Measurements from ENCODE around the gene MUS81.
A peak's percentile ranks its signal among the peaks of the same experiment; 100 is the strongest.

Gene MUS81

DNA sequence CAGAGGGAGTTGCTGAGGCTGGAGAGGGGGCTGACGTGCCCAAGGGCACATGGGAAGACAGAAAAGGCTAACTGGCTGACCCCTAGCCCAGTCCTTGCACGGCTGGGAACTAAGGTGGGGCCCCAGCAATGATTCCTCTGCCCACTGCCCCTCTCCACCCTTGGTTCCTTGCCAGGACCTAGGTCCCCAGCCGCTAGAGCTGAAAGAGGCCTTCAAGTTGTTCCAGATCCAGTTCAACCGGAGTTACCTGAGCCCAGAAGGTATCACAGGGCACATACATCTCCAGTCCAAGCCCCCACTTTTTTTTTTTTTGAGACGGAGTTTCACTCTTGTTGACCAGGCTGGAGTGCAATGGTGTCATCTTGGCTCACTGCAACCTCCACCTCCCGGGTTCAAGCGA is 19.8 kb downstream of the MUS81 start:
- Histone ChIP-seq H3K4me3 (ENCODE audit: extremely low read depth, insufficient read depth, low read length, poor library complexity, severe bottlenecking) (no peak overlapping the region), H3K36me3 (ENCODE audit: control insufficient read depth, insufficient read depth, low read length) (peaks cover 35% of the 10 kb centered on the region), H3K9me3 (ENCODE audit: control insufficient read depth, low read length) (no peaks in the 10 kb centered on the region), H3K4me1 (ENCODE audit: control insufficient read depth, insufficient read depth, low read length, poor library complexity, severe bottlenecking) (no peaks in the 10 kb centered on the region), H3K27ac (ENCODE audit: low read depth, low read length, severe bottlenecking) (no peak overlapping the region)
- WGBS, 2 experiments (ENCODE audit: insufficient coverage in 2 of 2), result 88 to 93% methylated on average over 4 to 7 of the region's 7 CpGs

DNA sequence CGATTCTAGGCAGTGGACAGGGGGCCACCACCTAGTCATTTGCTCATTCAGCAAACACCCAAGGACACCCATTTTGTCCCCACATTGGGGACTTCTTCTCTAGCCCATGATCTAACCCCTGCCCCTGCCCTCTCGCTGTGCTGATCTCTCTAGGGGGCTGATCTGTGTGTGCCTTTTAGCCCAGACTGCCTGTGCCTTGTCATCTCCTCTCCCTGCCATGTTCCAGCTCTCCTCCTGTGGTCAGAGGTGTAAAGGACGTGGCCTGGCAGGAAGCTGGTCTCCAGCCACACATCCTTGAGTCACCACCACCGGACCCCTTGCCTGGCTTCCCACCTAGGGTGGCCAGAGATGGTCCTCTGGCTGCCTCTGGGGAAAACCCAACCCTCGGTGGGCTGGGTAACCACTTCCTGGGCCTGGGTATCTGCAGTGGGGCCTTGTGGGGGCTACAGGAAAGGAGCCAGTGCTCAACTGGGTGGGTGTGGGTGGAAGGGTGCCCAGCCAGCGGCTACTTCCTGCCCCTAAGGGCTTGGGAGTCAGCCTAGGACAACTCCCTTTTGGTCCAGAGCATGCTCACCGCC is 20.7 kb downstream of the MUS81 start:
- no peak overlapping the region for H3K27ac ChIP-seq (ENCODE audit: low read depth, low read length, severe bottlenecking)
- no peaks in the 10 kb centered on the region for H3K4me1 ChIP-seq (ENCODE audit: control insufficient read depth, insufficient read depth, low read length, poor library complexity, severe bottlenecking)
- H3K36me3 ChIP-seq (ENCODE audit: control insufficient read depth, insufficient read depth, low read length), result peaks cover 44% of the 10 kb centered on the region
- no peak overlapping the region for H3K4me3 ChIP-seq (ENCODE audit: extremely low read depth, insufficient read depth, low read length, poor library complexity, severe bottlenecking)
- no peaks in the 10 kb centered on the region for H3K9me3 ChIP-seq (ENCODE audit: control insufficient read depth, low read length)
- 96 to 98% methylated on average over 4 to 7 of the region's 7 CpGs for WGBS, 2 experiments (ENCODE audit: insufficient coverage in 2 of 2)

DNA sequence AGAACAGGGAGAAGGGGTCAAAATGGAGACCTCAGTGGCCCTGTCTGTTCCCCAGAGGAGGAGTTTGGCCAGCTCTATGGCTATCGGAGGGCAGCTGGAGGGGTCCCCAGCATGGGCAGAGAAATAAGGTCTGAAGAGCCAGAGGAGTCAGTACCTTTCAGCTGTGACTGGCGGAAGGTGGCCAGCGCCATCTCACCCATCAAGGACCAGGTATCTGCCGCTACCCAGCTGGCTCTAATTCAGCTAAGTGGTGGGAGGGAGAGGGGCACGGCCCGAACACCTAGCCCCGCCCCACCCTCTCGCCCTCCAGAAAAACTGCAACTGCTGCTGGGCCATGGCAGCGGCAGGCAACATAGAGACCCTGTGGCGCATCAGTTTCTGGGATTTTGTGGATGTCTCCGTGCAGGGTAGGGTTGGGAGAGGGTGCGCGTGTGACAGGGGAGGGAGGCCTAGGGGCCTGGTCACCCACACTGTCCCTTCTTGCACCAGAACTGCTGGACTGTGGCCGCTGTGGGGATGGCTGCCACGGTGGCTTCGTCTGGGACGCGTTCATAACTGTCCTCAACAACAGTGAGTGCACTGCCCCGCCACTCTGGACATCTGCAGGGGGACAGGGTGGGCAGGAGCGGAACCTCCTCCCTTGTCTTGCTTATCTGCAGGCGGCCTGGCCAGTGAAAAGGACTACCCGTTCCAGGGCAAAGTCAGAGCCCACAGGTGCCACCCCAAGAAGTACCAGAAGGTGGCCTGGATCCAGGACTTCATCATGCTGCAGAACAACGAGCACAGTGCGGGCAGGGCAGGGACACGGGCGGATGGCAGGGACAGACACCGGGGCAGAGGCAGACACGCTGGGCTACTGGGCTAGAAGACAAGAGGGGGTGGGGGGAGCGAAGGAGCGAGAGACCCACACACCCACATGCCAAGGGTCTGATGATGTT is 22.2 kb downstream of the MUS81 start:
- Histone ChIP-seq H3K4me3 (ENCODE audit: extremely low read depth, insufficient read depth, low read length, poor library complexity, severe bottlenecking) (no peak overlapping the region), H3K36me3 (ENCODE audit: control insufficient read depth, insufficient read depth, low read length) (peaks cover 59% of the 10 kb centered on the region)
- WGBS, 2 experiments (ENCODE audit: insufficient coverage in 2 of 2), result 95 to 96% methylated on average over 24 to 27 of the region's 30 CpGs

DNA sequence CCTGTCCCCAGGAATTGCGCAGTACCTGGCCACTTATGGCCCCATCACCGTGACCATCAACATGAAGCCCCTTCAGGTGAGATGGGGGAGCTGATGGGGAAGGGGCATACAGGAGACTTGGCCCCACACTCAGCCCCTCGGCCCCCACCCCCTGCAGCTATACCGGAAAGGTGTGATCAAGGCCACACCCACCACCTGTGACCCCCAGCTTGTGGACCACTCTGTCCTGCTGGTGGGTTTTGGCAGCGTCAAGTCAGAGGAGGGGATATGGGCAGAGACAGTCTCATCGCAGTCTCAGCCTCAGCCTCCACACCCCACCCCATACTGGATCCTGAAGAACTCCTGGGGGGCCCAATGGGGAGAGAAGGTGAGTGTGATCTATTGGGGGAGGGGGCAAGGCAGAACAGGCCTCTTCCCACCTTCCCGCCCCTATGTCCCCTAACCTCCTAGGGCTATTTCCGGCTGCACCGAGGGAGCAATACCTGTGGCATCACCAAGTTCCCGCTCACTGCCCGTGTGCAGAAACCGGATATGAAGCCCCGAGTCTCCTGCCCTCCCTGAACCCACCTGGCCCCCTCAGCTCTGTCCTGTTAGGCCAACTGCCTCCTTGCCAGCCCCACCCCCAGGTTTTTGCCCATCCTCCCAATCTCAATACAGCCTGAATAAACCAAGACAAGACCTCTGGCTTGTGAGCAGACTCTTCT is 23.0 kb downstream of the MUS81 start:
- 94 to 98% methylated on average over 6 to 9 of the region's 13 CpGs for WGBS, 2 experiments (ENCODE audit: insufficient coverage in 2 of 2)
- Histone ChIP-seq H3K27ac (ENCODE audit: low read depth, low read length, severe bottlenecking) (no peak overlapping the region), H3K4me1 (ENCODE audit: control insufficient read depth, insufficient read depth, low read length, poor library complexity, severe bottlenecking) (peaks cover 12% of the 10 kb centered on the region), H3K4me3 (ENCODE audit: extremely low read depth, insufficient read depth, low read length, poor library complexity, severe bottlenecking) (no peak overlapping the region), H3K36me3 (ENCODE audit: control insufficient read depth, insufficient read depth, low read length) (peaks cover 59% of the 10 kb centered on the region), H3K9me3 (ENCODE audit: control insufficient read depth, low read length) (no peaks in the 10 kb centered on the region)

More for the DNA sequence above, 22.2 kb downstream of the MUS81 start:
- peaks cover 10% of the 10 kb centered on the region for H3K4me1 ChIP-seq (ENCODE audit: control insufficient read depth, insufficient read depth, low read length, poor library complexity, severe bottlenecking)
- no peak overlapping the region for H3K27ac ChIP-seq (ENCODE audit: low read depth, low read length, severe bottlenecking)
- H3K9me3 ChIP-seq (ENCODE audit: control insufficient read depth, low read length), result no peaks in the 10 kb centered on the region

DNA sequence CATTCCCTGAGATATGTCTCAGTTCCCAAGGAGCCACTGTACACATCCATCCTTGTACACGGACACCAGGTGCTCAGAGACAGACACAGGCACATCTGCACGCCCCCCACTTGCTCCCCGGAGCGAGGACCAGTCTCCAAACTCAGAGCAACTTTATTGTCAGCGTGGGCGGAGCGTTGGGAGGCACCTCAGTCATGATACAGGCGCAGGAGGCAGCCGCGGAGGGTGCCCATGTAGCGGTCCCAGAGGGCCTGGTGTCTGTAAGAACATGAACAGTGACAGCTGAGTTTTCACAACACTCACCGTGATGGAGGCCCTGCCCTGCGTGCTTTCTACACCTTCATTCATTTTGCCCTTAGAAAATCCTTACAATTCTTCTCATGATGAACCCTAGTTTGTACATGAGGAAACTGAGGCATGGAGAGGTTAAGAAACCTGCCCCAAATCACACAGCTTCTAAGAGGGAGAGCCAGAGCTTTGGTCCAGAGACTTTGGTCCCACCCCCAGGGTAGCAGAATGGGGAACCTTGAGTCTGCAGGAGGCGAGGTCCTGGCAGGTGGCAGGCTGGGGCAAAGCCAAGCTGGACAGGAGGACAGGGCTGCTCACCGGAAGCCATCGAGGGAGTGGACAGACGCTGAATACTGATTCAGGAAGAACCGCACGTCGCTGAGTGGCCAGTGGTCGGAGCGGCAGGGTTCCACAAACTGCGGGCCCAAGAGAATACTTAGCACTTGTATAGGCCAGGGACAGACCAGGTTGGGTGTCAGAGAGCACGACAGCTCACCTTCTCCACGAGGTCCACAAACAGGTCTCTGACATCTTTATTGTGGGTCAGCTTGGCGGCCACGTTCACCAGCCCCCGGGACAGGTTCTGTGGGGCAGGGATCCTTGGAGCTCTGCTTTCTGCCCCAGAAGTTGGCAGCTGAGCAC is 23.8 kb downstream of the MUS81 start:
- no peak overlapping the region for H3K27ac ChIP-seq (ENCODE audit: low read depth, low read length, severe bottlenecking)
- 93 to 95% methylated on average over 25 to 28 of the region's 28 CpGs for WGBS, 2 experiments (ENCODE audit: insufficient coverage in 2 of 2)
- H3K36me3 ChIP-seq (ENCODE audit: control insufficient read depth, insufficient read depth, low read length), result peaks cover 59% of the 10 kb centered on the region
- no peak overlapping the region for H3K4me3 ChIP-seq (ENCODE audit: extremely low read depth, insufficient read depth, low read length, poor library complexity, severe bottlenecking)
- H3K4me1 ChIP-seq (ENCODE audit: control insufficient read depth, insufficient read depth, low read length, poor library complexity, severe bottlenecking), result peaks cover 15% of the 10 kb centered on the region
- H3K9me3 ChIP-seq (ENCODE audit: control insufficient read depth, low read length), result no peaks in the 10 kb centered on the region

DNA sequence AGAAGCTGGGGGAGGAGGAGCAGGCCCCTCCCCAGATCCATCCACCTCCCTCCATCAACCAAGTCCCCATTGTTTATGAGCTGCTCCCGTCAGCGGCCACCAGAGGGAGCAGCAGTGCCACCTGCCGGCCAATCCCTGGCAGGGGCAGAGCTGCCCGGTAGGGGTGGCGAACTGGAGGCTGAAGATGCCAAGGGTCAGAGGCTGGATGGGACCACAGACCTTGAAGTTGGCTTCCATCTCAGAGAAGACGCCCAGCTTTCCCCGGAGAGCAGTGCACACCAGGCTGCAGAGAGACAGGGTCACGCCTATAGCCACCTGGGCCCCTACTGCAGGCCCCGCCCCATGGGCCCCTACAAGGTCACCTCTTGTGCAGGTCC is 24.5 kb downstream of the MUS81 start:
- Histone ChIP-seq H3K27ac (ENCODE audit: low read depth, low read length, severe bottlenecking) (no peak overlapping the region), H3K9me3 (ENCODE audit: control insufficient read depth, low read length) (no peaks in the 10 kb centered on the region), H3K4me1 (ENCODE audit: control insufficient read depth, insufficient read depth, low read length, poor library complexity, severe bottlenecking) (peaks cover 22% of the 10 kb centered on the region), H3K4me3 (ENCODE audit: extremely low read depth, insufficient read depth, low read length, poor library complexity, severe bottlenecking) (no peak overlapping the region), H3K36me3 (ENCODE audit: control insufficient read depth, insufficient read depth, low read length) (peaks cover 59% of the 10 kb centered on the region)
- WGBS, 2 experiments (ENCODE audit: insufficient coverage in 2 of 2), result 30 to 51% methylated on average over 6 to 8 of the region's 9 CpGs

DNA sequence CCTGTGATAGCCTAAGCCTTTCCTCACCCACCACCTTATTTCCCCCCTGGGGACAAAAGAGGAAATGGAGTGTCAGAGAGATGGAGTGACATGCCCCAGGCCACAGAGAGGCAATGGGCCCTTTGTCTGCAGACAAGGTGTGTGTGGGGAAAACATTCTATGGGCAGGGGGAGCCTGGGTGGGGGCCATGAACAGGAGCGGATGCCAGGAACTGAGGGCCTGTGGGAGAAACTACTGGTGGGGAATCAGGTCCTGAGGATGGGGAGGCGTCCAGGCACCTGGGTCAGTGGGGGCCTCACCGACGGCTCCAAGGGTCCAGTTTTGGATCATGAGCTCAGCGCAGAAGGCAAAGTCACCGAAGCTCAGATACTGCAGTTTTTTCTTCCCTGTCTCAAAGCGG is 25.0 kb downstream of the MUS81 start:
- H3K9me3 ChIP-seq (ENCODE audit: control insufficient read depth, low read length), result no peaks in the 10 kb centered on the region
- no peak overlapping the region for H3K27ac ChIP-seq (ENCODE audit: low read depth, low read length, severe bottlenecking)
- H3K36me3 ChIP-seq (ENCODE audit: control insufficient read depth, insufficient read depth, low read length), result peaks cover 59% of the 10 kb centered on the region
- no peak overlapping the region for H3K4me3 ChIP-seq (ENCODE audit: extremely low read depth, insufficient read depth, low read length, poor library complexity, severe bottlenecking)
- WGBS, 2 experiments (ENCODE audit: insufficient coverage in 2 of 2), result 93 to 98% methylated on average over 7 of the region's 7 CpGs
- peaks cover 27% of the 10 kb centered on the region for H3K4me1 ChIP-seq (ENCODE audit: control insufficient read depth, insufficient read depth, low read length, poor library complexity, severe bottlenecking)

DNA sequence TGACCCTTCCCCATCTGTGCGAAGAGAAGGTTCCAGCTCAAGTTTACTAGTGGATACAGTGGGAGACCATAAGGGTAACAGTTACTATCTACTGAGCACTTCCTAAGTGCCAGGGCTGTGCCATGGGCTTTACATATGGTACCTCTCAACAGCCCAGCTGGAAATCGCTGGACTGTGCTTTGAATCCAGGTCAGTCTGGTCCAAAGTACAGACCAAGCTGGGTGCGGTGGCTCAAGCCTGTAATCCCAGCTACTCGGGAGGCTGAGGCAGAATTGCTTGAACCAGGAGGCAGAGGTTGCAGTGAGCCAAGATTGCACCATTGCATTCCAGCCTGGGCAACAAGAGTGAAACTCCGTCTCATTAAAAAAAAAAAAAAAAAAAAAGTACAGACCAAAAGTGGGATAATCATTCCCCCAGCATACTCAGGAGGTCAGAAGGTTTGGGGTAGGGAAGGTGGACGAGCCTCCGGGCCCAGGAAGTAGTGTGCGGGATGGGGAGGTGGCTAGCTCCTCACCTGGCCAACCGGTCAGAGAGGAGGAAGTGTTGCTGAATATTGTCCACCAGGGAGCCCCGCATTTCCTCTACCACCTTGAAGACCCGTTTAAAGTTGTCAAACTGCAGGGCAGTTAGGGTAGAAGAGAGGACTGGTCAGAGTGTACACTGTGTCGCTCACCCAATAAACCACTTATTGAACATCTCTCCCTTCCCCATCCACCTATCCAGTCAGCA is 25.7 kb downstream of the MUS81 start:
- Histone ChIP-seq H3K36me3 (ENCODE audit: control insufficient read depth, insufficient read depth, low read length) (peaks cover 59% of the 10 kb centered on the region), H3K4me3 (ENCODE audit: extremely low read depth, insufficient read depth, low read length, poor library complexity, severe bottlenecking) (no peak overlapping the region), H3K27ac (ENCODE audit: low read depth, low read length, severe bottlenecking) (no peak overlapping the region), H3K4me1 (ENCODE audit: control insufficient read depth, insufficient read depth, low read length, poor library complexity, severe bottlenecking) (peaks cover 27% of the 10 kb centered on the region), H3K9me3 (ENCODE audit: control insufficient read depth, low read length) (no peaks in the 10 kb centered on the region)
- 95 to 96% methylated on average over 6 of the region's 12 CpGs for WGBS, 2 experiments (ENCODE audit: insufficient coverage in 2 of 2)

DNA sequence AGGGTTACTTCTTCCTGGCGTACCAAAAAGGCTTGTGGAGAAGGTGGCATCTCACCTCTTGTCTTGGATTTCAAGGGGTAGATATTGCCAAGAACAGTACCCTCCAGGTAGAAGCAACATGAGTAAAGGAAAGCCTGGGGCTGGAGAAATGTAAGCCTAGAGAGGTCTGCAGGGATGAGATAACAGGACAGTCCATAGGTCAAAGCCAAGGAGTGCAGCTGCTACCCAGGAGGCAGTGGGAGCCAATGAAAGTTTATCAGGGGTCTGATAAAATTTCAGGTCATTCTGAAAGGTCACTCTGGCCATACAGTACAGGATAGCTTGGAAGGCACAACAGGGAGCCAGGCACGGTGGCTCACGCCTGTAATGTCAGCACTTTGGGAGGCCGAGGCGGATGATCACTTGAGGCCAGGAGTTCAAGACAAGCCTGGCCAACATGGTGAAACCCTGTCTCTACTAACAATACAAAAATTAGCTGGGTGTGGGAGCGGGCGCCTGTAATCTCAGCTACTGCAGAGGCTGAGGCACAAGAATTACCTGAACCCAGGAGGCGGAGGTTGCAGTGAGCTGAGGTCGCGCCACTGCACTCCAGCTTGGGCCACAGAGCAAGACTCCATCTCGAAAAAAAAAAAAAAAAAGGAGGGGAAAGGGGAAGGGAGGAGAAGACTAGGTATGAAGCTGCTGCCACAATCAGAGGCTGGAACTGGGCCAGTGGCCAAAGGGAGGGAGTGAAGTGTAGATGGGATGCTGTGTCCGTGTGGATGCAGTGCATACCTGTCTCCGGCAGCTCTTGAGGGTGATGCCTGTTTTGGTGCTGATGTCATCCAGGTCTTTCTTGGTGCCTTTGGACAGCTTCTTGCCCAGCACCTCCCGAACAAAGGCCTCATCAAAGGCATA is 26.8 kb downstream of the MUS81 start:
- Histone ChIP-seq H3K36me3 (ENCODE audit: control insufficient read depth, insufficient read depth, low read length) (peaks cover 57% of the 10 kb centered on the region), H3K9me3 (ENCODE audit: control insufficient read depth, low read length) (no peaks in the 10 kb centered on the region), H3K4me1 (ENCODE audit: control insufficient read depth, insufficient read depth, low read length, poor library complexity, severe bottlenecking) (peaks cover 27% of the 10 kb centered on the region), H3K4me3 (ENCODE audit: extremely low read depth, insufficient read depth, low read length, poor library complexity, severe bottlenecking) (peak overlapping the region; percentile 67), H3K27ac (ENCODE audit: low read depth, low read length, severe bottlenecking) (peak overlapping the region; percentile 96)
- 87 to 90% methylated on average over 14 of the region's 14 CpGs for whole genome bisulfite sequencing, 2 experiments (ENCODE audit: insufficient coverage in 2 of 2)
